ENCODE measurements around the gene PTPN21.

- no peak for TF ChIP-seq CEBPZ (IDR thresholded peaks at IDR 0.05; ENCODE audit: borderline replicate concordance, low read depth, low read length)
- TF ChIP-seq, protein P1, sequence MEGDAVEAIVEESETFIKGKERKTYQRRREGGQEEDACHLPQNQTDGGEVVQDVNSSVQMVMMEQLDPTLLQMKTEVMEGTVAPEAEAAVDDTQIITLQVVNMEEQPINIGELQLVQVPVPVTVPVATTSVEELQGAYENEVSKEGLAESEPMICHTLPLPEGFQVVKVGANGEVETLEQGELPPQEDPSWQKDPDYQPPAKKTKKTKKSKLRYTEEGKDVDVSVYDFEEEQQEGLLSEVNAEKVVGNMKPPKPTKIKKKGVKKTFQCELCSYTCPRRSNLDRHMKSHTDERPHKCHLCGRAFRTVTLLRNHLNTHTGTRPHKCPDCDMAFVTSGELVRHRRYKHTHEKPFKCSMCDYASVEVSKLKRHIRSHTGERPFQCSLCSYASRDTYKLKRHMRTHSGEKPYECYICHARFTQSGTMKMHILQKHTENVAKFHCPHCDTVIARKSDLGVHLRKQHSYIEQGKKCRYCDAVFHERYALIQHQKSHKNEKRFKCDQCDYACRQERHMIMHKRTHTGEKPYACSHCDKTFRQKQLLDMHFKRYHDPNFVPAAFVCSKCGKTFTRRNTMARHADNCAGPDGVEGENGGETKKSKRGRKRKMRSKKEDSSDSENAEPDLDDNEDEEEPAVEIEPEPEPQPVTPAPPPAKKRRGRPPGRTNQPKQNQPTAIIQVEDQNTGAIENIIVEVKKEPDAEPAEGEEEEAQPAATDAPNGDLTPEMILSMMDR (IDR thresholded peaks at IDR 0.05 in 2 of 3, conservative IDR thresholded peaks at IDR 0.05 in 1 of 3; ENCODE audit: insufficient read depth in 2 of 3, low read depth in 1 of 3, low read length in 3 of 3): no peak
- TF ChIP-seq, protein P2, sequence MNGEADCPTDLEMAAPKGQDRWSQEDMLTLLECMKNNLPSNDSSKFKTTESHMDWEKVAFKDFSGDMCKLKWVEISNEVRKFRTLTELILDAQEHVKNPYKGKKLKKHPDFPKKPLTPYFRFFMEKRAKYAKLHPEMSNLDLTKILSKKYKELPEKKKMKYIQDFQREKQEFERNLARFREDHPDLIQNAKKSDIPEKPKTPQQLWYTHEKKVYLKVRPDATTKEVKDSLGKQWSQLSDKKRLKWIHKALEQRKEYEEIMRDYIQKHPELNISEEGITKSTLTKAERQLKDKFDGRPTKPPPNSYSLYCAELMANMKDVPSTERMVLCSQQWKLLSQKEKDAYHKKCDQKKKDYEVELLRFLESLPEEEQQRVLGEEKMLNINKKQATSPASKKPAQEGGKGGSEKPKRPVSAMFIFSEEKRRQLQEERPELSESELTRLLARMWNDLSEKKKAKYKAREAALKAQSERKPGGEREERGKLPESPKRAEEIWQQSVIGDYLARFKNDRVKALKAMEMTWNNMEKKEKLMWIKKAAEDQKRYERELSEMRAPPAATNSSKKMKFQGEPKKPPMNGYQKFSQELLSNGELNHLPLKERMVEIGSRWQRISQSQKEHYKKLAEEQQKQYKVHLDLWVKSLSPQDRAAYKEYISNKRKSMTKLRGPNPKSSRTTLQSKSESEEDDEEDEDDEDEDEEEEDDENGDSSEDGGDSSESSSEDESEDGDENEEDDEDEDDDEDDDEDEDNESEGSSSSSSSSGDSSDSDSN (IDR thresholded peaks at IDR 0.05; ENCODE audit: borderline replicate concordance in 1 of 2, low read depth in 2 of 2, low read length in 2 of 2): no peak
- no peak for TF ChIP-seq ZFX (CRISPR knock-in tag; IDR thresholded peaks at IDR 0.05)
- TF ChIP-seq ZZZ3 (IDR thresholded peaks at IDR 0.05): no peak
Measured at GRCh38 chr14:88490168-88490567, 64.6 kb downstream of the PTPN21 start.
